Epidermal melanocyte (primary cell): ENCODE measurements around the gene ZNF648.
"Not testable (repeated sequence)": the region's sequence is repeated elsewhere in the genome, so short reads cannot be mapped to it uniquely, and the experiment has no call there.

Source experiments
- DNase-seq: peaks from one replicate; pipeline ENCODE4 v3.0.0; 2011; ENCODE audit warnings: low spot score; ENCODE audit not compliant: insufficient read length

The ZNF648 gene

DNA sequence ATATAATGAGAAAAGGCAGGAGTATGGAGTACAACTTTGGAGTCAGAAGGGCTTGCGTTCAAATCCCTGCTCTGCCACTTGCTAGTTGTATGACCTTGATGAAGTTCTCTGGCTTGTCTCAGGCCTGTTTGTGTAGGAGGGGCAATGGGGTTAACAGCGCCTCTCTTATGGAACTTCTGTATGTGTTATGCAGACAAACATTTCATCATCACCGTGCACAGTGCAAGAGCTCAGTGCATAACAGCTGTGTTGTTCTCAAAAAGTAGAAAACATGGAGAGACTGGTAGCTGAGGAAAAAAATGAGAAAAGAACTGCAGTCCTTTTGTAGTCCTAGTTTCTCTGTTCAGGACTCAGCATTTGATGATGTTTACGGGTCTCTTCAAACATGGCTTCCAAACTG, 10.4 kb upstream of the ZNF648 start:
- no peak for DNase-seq

- peak; percentile 68 for DNase-seq
These were observed 7.5 kb upstream of the ZNF648 start for GRCh38 chr1:182069028-182069466.

- no peak for DNase-seq
These were observed 5.4 kb upstream of the ZNF648 start for GRCh38 chr1:182066934-182067333.

DNA sequence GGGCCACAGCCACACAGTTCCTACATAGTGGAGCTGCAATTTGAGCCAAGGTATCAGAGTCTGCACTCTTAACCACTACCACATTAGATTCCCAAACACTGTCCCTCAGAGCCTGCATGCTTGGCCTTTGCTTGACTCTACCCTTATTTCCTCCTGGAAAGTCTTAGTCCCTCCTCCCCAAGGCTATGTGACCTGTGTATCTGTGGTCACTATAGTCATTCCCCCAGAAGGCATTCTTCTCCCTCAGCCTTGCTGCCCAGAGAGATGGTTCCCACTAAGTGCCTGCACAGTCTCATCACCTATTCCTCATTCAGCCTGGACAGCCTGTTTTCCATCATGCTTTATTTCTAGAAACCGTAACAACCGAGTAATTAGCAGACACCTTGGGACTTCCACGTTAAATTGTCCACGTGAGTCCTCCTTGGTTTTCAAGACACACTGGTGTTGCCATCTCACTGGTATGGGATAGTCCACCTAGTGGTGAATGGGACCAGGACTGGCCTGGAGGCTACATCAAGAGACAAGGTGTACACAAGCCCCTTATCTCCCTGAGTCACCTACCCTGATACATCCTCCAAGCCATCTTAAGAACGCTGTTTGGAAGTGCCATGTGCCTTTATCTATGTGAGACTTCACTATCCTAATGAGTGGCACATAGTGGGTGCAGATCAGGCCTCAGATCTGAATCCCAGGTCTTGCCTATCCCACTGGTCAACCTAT, 3.8 kb upstream of the ZNF648 start:
- DNase-seq: no peak

DNA sequence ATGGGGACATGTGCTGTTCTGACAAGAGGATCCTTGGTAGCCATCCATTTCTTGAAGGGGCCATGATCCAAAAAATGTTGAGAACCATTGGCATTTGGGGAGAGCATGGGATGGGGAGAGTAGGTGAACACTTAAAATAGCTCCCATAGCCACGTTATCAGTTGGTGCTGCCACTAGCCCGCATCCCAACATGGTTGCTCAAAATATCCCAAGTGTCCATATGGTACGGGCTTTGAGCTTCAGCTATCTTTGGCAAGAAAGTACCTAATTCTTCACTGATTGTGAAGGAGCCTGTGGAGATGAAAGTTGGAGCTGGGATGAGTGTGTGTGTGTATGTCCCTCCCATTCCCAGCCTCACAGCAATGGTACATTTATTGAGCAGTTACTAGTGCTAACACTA, 3.1 kb upstream of the ZNF648 start:
- DNase-seq: no peak

- no peak for DNase-seq
These were observed 711 bp upstream of the ZNF648 start for GRCh38 chr1:182062223-182062622.

DNA sequence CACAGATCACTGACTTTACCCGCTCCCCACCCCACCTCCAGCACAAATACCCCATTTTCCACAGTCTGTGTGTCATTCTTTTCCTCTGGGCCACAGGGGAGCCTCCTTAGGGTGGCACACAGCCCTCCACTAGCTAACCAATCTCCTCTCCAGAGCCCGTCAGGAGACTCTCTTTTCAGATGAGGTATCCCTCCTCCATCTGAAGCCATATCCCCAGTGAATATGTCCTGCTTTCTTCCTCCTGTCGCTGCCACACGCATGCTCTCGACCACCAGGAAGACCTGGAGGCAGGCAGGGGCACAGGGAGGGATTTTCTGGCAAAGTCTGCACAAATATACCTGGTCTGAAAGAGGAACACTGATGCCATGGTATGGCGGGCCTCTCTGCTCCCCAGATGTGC, 635 bp downstream of the ZNF648 start:
- DNase-seq: no peak

- DNase-seq: no peak
These were observed 1.6 kb downstream of the ZNF648 start for GRCh38 chr1:182059936-182060335.

DNA sequence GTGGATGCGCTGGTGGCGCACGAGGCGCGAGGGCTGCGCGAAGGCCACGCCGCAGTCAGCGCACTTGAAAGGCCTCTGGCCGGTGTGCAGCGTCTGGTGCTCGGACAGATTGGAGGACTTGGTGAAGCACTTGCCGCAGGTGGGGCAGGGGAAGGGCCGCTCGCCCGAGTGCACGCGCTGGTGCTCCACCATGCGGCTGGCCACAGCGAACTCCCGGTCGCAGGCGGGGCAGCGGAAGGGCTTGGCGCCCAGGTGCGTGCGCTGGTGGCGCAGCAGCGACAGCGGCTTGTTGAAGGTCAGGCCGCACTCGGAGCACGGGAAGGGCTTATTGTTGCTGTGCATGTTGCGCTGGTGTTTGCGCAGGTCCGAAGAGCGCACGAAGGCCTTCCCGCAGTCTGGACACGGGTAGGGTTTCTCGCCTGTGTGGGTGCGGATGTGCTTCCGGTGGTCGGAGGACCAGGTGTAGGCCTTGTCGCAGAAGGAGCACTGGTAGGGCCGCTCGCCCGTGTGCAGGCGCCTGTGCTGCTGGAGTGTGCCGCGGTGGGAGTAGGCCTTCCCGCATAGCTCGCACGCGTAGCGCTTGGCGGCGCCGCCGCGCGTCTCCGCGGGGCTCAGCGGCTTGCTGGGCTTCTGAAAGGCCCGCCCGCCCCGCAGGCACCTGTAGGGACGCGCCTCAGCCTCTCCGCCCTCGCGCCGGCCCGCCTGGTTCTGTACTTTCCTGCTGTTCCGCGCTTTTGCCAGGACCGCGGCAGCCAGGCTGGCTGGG, 4.7 kb downstream of the ZNF648 start:
- no peak for DNase-seq

GRCh38 chr1:182054698-182055326, 6.7 kb downstream of the ZNF648 start:
- no peak for DNase-seq

DNA sequence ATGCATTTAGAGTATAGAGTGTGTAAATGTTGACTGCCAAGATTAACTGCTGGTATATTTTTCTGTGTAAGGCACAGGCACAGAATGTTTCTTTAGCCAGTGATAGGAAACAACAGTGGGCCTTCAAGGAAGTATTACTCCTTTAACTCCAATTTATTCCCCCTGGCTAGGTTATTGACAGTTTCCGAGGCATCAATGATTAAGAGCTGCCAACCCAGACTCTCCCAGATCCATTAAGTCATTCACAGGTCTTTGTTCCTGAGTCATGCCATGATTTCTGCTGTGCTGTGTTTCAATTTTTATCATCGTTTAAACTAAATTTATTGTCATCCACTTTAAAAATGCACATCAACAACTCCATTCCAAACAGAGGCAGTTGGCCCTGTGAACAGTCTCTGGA, 9.2 kb downstream of the ZNF648 start:
- DNase-seq: no peak

GRCh38 chr1:182051938-182052337, 9.6 kb downstream of the ZNF648 start:
- DNase-seq: no peak

- DNase-seq: no peak
These were observed 10.7 kb downstream of the ZNF648 start for GRCh38 chr1:182050481-182051448.

GRCh38 chr1:182048562-182048961, 12.9 kb downstream of the ZNF648 start:
- no peak for DNase-seq

GRCh38 chr1:182046763-182047162, 14.7 kb downstream of the ZNF648 start:
- no peak for DNase-seq

DNA sequence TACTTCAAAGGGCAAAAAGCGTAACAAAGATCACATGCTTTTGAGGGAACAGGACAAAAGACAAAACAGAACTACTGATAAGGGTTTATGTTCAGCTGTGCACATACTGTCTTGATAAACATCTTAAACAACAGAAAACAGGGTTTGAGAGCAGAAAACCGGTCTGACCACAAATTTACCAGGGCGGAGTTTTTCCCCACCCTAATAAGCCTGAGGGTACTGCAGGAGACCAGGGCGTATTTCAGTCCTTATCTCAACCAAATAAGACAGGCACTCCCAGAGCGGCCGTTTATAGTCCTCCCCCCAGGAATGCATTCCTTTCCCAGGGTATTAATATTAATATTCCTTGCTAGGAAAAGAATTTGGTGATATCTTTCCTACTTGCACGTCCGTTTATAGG, 16.0 kb downstream of the ZNF648 start:
- DNase-seq: not testable (repeated sequence)

- DNase-seq: no peak
These were observed 19.9 kb downstream of the ZNF648 start for GRCh38 chr1:182041615-182042014.

DNA sequence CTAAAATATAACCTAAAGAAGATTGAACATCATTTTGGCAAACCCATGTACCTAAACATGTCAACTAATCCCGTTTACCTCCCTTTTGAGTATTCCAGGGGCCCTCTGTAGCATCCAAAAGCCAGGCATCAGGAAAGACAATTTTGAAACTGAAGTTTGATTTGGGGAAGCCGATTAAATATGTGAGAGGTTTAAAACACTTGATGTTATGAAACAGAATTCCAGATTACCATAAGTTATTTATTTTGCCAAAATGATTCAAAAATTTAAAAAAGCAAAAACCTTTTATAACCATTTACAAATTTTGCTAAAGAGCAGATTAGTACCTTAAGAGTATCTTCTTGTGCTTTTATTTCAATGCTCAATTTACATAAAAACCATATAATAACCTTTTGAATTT, 23.3 kb downstream of the ZNF648 start:
- no peak for DNase-seq

GRCh38 chr1:182035097-182035770, 26.3 kb downstream of the ZNF648 start:
- DNase-seq: no peak

- no peak for DNase-seq
These were observed 29.3 kb downstream of the ZNF648 start for GRCh38 chr1:182032251-182032650.
